Activated naive CD8-positive, alpha-beta T cell treated with anti-CD3 and anti-CD28 coated beads, Interleukin-2, amount 10 ng/mL, durations not matched to agents 7 days and 5 days (primary cell): ENCODE measurements around the gene RPS6KC1. TPM values are rescaled to one million over a fixed set of nuclear protein-coding genes. Genes with fewer than 3 reads are reported as not detected.
A peak's percentile ranks its signal among the peaks of the same experiment; 100 is the strongest.
"Not testable (repeated sequence)": the region's sequence is repeated elsewhere in the genome, so short reads cannot be mapped to it uniquely, and the experiment has no call there.

Source experiments
- ATAC-seq: fragments of 150-1000 bp; cut with Tn5 transposase; one replicate; pipeline ENCODE4 v1.10.0; 2021; ENCODE audit warnings: low read depth, moderate library complexity
- POLR2A ChIA-PET: fragments of 350-600 bp; sonication (Branson Sonifier 250); formaldehyde crosslinking; loops from one replicate; lab custom pipeline; 2021; ENCODE audit warnings: antibody characterized with exemption; lab: Charles Lee
- DNase-seq: peaks from one replicate; pipeline ENCODE4 v3.0.0; 2021
- H3K27ac Mint-ChIP-seq: one replicate; pipeline ENCODE4 v1.8.0; 2022; ENCODE audit warnings: mild to moderate bottlenecking, mixed read lengths
- H3K27me3 Mint-ChIP-seq: one replicate; pipeline ENCODE4 v1.8.0; 2022; ENCODE audit warnings: mild to moderate bottlenecking, moderate library complexity, mixed read lengths
- H3K36me3 Mint-ChIP-seq: one replicate; pipeline ENCODE4 v1.8.0; 2021; ENCODE audit warnings: mild to moderate bottlenecking, mixed read lengths
- H3K4me1 Mint-ChIP-seq: one replicate; pipeline ENCODE4 v1.8.0; 2021; ENCODE audit warnings: mixed read lengths
- H3K4me3 Mint-ChIP-seq: one replicate; pipeline ENCODE4 v1.8.0; 2022; ENCODE audit warnings: mild to moderate bottlenecking, moderate library complexity, mixed read lengths
- H3K9me3 Mint-ChIP-seq: one replicate; pipeline ENCODE4 v1.8.0; 2021; ENCODE audit warnings: mixed read lengths
- total RNA-seq, 2 experiments: library from RNA; stranded (reverse); gene quantifications; one replicate each; pipeline ENCODE4 v1.2.3, GENCODE V29; 2021

RPS6KC1 gene
- total RNA-seq, 2 experiments from 2014 or later: 13.4 to 13.8 TPM

- ATAC-seq: no peak
- POLR2A ChIA-PET: interaction anchor here (1.0 kb wide), 1 partner anchor 10 kb away, joined by 3 read pairs; the partner anchor contains the start of gene RPS6KC1
- no peak for DNase-seq
- no peaks in the 10 kb centered on the region for H3K9me3 Mint-ChIP-seq
- H3K27ac Mint-ChIP-seq: no peak overlapping the region
- no peak overlapping the region for H3K4me3 Mint-ChIP-seq
- H3K36me3 Mint-ChIP-seq: peaks cover 2% of the 10 kb centered on the region
- H3K4me1 Mint-ChIP-seq: peaks cover 5% of the 10 kb centered on the region
- H3K27me3 Mint-ChIP-seq: peaks cover 12% of the 10 kb centered on the region
These were observed 9.6 kb upstream of the RPS6KC1 start for GRCh38 chr1:213041443-213041842.

GRCh38 chr1:213045321-213046226 lies 5.5 kb upstream of the RPS6KC1 start:
- H3K4me1 Mint-ChIP-seq: peaks cover 11% of the 10 kb centered on the region
- ATAC-seq, H3K9me3 Mint-ChIP-seq, H3K27ac Mint-ChIP-seq, H3K4me3 Mint-ChIP-seq, H3K36me3 Mint-ChIP-seq, DNase-seq, POLR2A ChIA-PET: not testable (repeated sequence)
- peaks cover 16% of the 10 kb centered on the region for H3K27me3 Mint-ChIP-seq

GRCh38 chr1:213049232-213049631 lies 1.8 kb upstream of the RPS6KC1 start:
- ATAC-seq: no peak
- H3K9me3 Mint-ChIP-seq: peaks cover 4% of the 10 kb centered on the region
- H3K27ac Mint-ChIP-seq: no peak overlapping the region
- no peak for DNase-seq
- H3K4me3 Mint-ChIP-seq: no peak overlapping the region
- H3K36me3 Mint-ChIP-seq: peaks cover 12% of the 10 kb centered on the region
- peaks cover 22% of the 10 kb centered on the region for H3K4me1 Mint-ChIP-seq
- POLR2A ChIA-PET: no interaction called here
- H3K27me3 Mint-ChIP-seq: peaks cover 11% of the 10 kb centered on the region

GRCh38 chr1:213050745-213051126 lies 305 bp upstream of the RPS6KC1 start:
- Mint-ChIP-seq H3K4me1 (peaks cover 24% of the 10 kb centered on the region), H3K9me3 (peaks cover 4% of the 10 kb centered on the region), H3K4me3 (peak overlapping the region; percentile 95), H3K36me3 (peaks cover 16% of the 10 kb centered on the region), H3K27me3 (peaks cover 11% of the 10 kb centered on the region), H3K27ac (peak overlapping the region; percentile 92)
- POLR2A ChIA-PET: interaction anchor here (0.8 to 1.8 kb wide), 6 partner anchors 9 to 42 kb away, joined by 3 to 6 read pairs (median 6); no protein-coding TSS in a partner anchor
- no peak for DNase-seq
- ATAC-seq: peak; percentile 30

- POLR2A ChIA-PET: interaction anchor here (0.5 to 1.8 kb wide), 5 partner anchors 10 to 863 kb away, joined by 3 to 6 read pairs (median 5); no protein-coding TSS in a partner anchor
- DNase-seq (no peak), ATAC-seq (no peak)
- peaks cover 24% of the 10 kb centered on the region for H3K4me1 Mint-ChIP-seq
- H3K9me3 Mint-ChIP-seq: peaks cover 4% of the 10 kb centered on the region
- peak overlapping the region; percentile 92 for H3K27ac Mint-ChIP-seq
- peaks cover 11% of the 10 kb centered on the region for H3K27me3 Mint-ChIP-seq
- peak overlapping the region; percentile 95 for H3K4me3 Mint-ChIP-seq
- peaks cover 16% of the 10 kb centered on the region for H3K36me3 Mint-ChIP-seq
These were observed 801 bp downstream of the RPS6KC1 start for GRCh38 chr1:213051881-213052202.

- peaks cover 4% of the 10 kb centered on the region for H3K9me3 Mint-ChIP-seq
- H3K27me3 Mint-ChIP-seq: peaks cover 3% of the 10 kb centered on the region
- H3K36me3 Mint-ChIP-seq: peaks cover 20% of the 10 kb centered on the region
- DNase-seq (no peak), ATAC-seq (no peak)
- peaks cover 24% of the 10 kb centered on the region for H3K4me1 Mint-ChIP-seq
- POLR2A ChIA-PET: no interaction called here
- H3K27ac Mint-ChIP-seq: no peak overlapping the region
- no peak overlapping the region for H3K4me3 Mint-ChIP-seq
These were observed 2.4 kb downstream of the RPS6KC1 start for GRCh38 chr1:213053455-213053854.

- no peaks in the 10 kb centered on the region for H3K27me3 Mint-ChIP-seq
- POLR2A ChIA-PET: no interaction called here
- H3K36me3 Mint-ChIP-seq: peaks cover 20% of the 10 kb centered on the region
- H3K9me3 Mint-ChIP-seq: peaks cover 5% of the 10 kb centered on the region
- no peak overlapping the region for H3K4me3 Mint-ChIP-seq
- no peak for ATAC-seq
- no peak overlapping the region for H3K27ac Mint-ChIP-seq
- no peak for DNase-seq
- H3K4me1 Mint-ChIP-seq: peaks cover 24% of the 10 kb centered on the region
These were observed 3.1 kb downstream of the RPS6KC1 start for GRCh38 chr1:213054142-213054541.

GRCh38 chr1:213054733-213055591 lies 3.9 kb downstream of the RPS6KC1 start:
- Mint-ChIP-seq H3K36me3 (peaks cover 19% of the 10 kb centered on the region), H3K27ac (no peak overlapping the region), H3K27me3 (no peaks in the 10 kb centered on the region), H3K4me3 (no peak overlapping the region), H3K9me3 (peaks cover 6% of the 10 kb centered on the region), H3K4me1 (peaks cover 24% of the 10 kb centered on the region)
- POLR2A ChIA-PET: no interaction called here
- ATAC-seq (no peak), DNase-seq (no peak)

GRCh38 chr1:213055767-213056166 lies 4.7 kb downstream of the RPS6KC1 start:
- H3K4me3 Mint-ChIP-seq: no peak overlapping the region
- no peak for DNase-seq
- H3K27me3 Mint-ChIP-seq: no peaks in the 10 kb centered on the region
- POLR2A ChIA-PET: interaction anchor here (0.6 kb wide), 1 partner anchor 263 kb away, joined by 5 read pairs; no protein-coding TSS in a partner anchor
- H3K27ac Mint-ChIP-seq: no peak overlapping the region
- H3K36me3 Mint-ChIP-seq: peaks cover 13% of the 10 kb centered on the region
- H3K9me3 Mint-ChIP-seq: peaks cover 2% of the 10 kb centered on the region
- no peak for ATAC-seq
- H3K4me1 Mint-ChIP-seq: peaks cover 17% of the 10 kb centered on the region

- ATAC-seq (no peak), DNase-seq (no peak)
- H3K4me1 Mint-ChIP-seq: peaks cover 11% of the 10 kb centered on the region
- POLR2A ChIA-PET: no interaction called here
- H3K9me3 Mint-ChIP-seq: peaks cover 2% of the 10 kb centered on the region
- H3K36me3 Mint-ChIP-seq: peaks cover 14% of the 10 kb centered on the region
- H3K4me3 Mint-ChIP-seq: no peak overlapping the region
- no peak overlapping the region for H3K27ac Mint-ChIP-seq
- H3K27me3 Mint-ChIP-seq: no peaks in the 10 kb centered on the region
These were observed 6.4 kb downstream of the RPS6KC1 start for GRCh38 chr1:213057264-213058059.

- Mint-ChIP-seq H3K4me1 (no peaks in the 10 kb centered on the region), H3K36me3 (peaks cover 9% of the 10 kb centered on the region), H3K27ac (no peak overlapping the region), H3K9me3 (peaks cover 2% of the 10 kb centered on the region), H3K4me3 (no peak overlapping the region), H3K27me3 (no peaks in the 10 kb centered on the region)
- ATAC-seq: no peak
- POLR2A ChIA-PET: no interaction called here
- no peak for DNase-seq
These were observed 9.8 kb downstream of the RPS6KC1 start for GRCh38 chr1:213060836-213061235.

- DNase-seq: no peak
- no peak overlapping the region for H3K27ac Mint-ChIP-seq
- H3K4me3 Mint-ChIP-seq: no peak overlapping the region
- no peaks in the 10 kb centered on the region for H3K4me1 Mint-ChIP-seq
- peaks cover 9% of the 10 kb centered on the region for H3K36me3 Mint-ChIP-seq
- ATAC-seq: no peak
- POLR2A ChIA-PET: no interaction called here
- no peaks in the 10 kb centered on the region for H3K27me3 Mint-ChIP-seq
- H3K9me3 Mint-ChIP-seq: peaks cover 2% of the 10 kb centered on the region
These were observed 10.2 kb downstream of the RPS6KC1 start for GRCh38 chr1:213061263-213061662.

GRCh38 chr1:213065800-213066199 lies 14.8 kb downstream of the RPS6KC1 start:
- POLR2A ChIA-PET: no interaction called here
- Mint-ChIP-seq H3K4me1 (peaks cover 10% of the 10 kb centered on the region), H3K27me3 (no peaks in the 10 kb centered on the region), H3K4me3 (no peak overlapping the region), H3K9me3 (no peaks in the 10 kb centered on the region), H3K36me3 (peaks cover 5% of the 10 kb centered on the region), H3K27ac (no peak overlapping the region)
- DNase-seq: no peak
- ATAC-seq: no peak
